GM12873 (cell line): ENCODE measurements around the gene FTSJ1.

Experiments
- CTCF ChIP-seq: IDR thresholded peaks from 2 replicates; pipeline ENCODE4 v1.5.1; 2012; ENCODE audit warnings: low read depth, mild to moderate bottlenecking, moderate library complexity, low read length, control low read depth; ENCODE audit not compliant: insufficient read depth; ENCODE audit errors: missing control alignments

FTSJ1 gene

GRCh38 chrX:48474581-48474980, 1.4 kb upstream of the FTSJ1 start:
- no peak for TF ChIP-seq CTCF

GRCh38 chrX:48475296-48475695, 703 bp upstream of the FTSJ1 start:
- TF ChIP-seq CTCF, result no peak

GRCh38 chrX:48476919-48477318, 920 bp downstream of the FTSJ1 start:
- TF ChIP-seq CTCF, result no peak

GRCh38 chrX:48477960-48478755, 2.2 kb downstream of the FTSJ1 start:
- no peak for TF ChIP-seq CTCF

GRCh38 chrX:48478806-48479205, 2.8 kb downstream of the FTSJ1 start:
- TF ChIP-seq CTCF, result no peak

- TF ChIP-seq CTCF, result no peak
Measured at GRCh38 chrX:48480142-48480541, 4.1 kb downstream of the FTSJ1 start.

GRCh38 chrX:48480583-48480982, 4.6 kb downstream of the FTSJ1 start:
- no peak for TF ChIP-seq CTCF
